GM12891 (cell line): ENCODE measurements around the gene ULK3.

ENCODE experiments used
- POLR2A ChIP-seq: IDR thresholded peaks from 2 replicates; pipeline ENCODE4 v1.6.1; 2011; ENCODE audit warnings: low read depth, low read length, control low read depth
- TAF1 ChIP-seq: IDR thresholded peaks from 2 replicates; pipeline ENCODE4 v1.6.1; 2011; ENCODE audit warnings: low read depth, low read length, control low read depth

DNA sequence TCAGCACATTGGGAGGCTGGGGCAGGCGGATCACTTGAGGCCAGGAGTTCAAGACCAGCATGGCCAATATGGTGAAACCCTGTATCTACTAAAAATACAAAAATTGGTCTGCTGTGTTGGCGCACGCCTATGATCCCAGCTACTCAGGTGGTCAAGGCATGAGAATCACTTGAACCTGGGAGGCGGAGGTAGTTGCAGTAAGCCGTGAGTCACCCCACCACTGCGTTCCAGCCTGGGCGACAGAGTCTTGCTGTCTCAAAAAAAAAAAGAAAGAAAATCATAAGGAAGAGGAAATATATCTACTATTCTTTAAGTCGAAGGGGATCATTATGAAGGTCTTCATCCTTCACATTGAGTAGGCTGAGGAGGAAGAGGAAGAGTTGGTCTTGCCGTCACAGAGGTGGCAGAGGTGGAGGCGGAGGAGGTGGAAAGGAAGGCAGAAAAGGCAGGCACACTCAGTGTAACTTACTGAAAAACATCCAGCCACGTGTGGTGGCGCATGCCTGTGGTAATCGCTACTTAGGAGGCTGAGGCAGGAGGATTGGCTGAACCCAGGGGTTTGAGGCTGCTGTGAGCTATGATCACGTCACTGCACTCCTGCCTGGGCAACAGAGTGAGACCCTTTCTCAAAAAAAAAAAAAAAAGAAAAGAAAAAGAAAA is 46.9 kb downstream of the ULK3 start:
- TF ChIP-seq POLR2A (no peak), TAF1 (no peak)
